Activated CD4-positive, alpha-beta T cell treated with anti-CD3 and anti-CD28 coated beads, Interleukin-2, Interleukin-6, amounts not matched to agents 100 ng/mL and 50 ng/mL, durations not matched to agents 16 hours and 8 hours (primary cell): ENCODE data around the gene PPP2R5A.
"Not testable (repeated sequence)": the region's sequence is repeated elsewhere in the genome, so short reads cannot be mapped to it uniquely, and the experiment has no call there.

Source experiments
- DNase-seq: peaks from one replicate; pipeline ENCODE4 v3.0.0-alpha.2; 2020

Gene PPP2R5A

GRCh38 chr1:212302745-212303383 lies 17.7 kb downstream of the PPP2R5A start:
- DNase-seq, result no peak

- no peak for DNase-seq
These were observed 20.1 kb downstream of the PPP2R5A start for GRCh38 chr1:212305342-212305741.

GRCh38 chr1:212305984-212306452 lies 20.8 kb downstream of the PPP2R5A start:
- DNase-seq, result not testable (repeated sequence)

DNA sequence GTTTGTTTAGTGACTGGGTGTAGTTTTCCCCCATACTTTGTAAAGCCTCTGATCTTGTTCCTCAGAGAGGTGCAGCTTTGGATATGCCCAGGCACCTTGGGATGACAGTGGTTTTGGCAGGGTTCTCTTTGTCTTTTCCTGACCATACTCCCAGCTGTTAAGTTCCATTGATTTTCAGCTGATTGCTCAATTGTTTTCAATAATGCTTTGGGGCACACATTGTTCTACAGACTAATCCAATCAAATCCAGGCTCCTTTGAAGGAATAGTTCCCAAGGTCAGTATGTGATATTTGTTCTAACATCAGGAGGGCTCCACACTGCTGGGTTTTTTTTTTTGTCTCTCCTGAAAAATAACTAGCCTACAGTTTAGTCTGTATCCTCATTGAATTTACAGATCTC lies 24.8 kb downstream of the PPP2R5A start:
- DNase-seq, result no peak

GRCh38 chr1:212310383-212310782 lies 25.2 kb downstream of the PPP2R5A start:
- DNase-seq, result no peak

DNA sequence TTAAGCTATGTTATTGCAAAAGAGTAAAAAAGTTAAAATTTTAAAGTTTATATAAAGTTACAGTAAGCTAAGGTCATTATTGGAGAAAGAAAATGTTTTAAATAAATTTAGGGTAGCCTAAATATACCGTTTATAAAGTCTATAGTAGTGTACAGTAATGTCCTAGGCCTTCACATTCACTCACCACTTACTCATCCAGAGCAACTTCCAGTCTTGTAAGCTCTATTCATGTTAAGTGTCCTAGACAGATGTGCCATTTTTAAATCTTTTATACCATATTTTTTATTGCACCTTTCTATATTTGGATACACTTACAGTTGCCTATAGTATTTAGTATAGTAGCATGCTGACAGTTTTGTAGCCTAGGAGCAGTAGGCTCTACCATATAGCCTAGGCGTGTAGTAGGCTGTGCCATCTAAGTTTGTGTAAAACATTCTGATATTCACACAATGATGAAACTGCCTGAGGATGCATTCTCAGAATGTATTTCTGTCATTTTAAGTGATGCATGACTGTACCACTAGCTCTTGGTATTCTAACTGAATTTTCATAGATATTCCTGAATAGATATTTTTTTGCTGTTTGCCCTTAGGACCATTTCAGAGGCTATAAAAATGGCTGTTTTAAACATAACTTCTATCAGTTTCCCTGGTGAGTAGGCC lies 26.8 kb downstream of the PPP2R5A start:
- no peak for DNase-seq

DNA sequence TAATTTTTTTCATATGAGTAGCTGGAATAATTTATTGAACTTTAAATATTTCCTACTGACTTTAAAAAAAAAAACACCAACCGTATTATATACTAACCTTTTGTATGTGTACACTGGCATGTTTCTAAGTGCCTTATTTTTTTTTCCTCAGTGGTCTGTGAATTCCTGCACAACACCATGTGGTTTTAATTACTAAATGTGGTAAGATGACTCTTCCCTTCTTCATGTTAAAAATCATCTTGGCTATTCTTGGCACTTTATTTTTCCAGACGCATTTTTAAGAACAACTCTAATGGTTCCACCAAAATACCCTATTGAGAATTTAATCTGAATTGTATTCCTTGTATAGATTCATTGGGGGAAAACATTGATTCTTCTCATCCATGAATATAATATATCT lies 28.4 kb downstream of the PPP2R5A start:
- DNase-seq, result no peak

DNA sequence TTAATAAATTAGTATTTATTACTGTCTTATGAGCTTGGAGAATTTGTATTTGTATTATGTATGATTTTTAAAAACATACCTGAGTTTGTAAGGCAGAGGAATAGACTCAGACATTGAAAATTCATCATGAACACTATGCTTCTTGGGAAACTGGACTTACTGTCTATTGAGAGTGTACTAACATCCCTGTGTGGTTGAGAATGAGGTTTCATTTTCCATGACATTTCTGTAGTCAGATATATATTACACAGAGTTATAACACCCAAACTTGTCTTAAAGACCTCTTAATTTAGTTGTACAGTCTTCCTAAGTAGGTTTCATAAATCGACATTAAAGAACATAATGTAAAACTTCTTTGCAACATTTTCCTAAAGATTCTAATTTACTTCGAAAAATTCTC lies 30.0 kb downstream of the PPP2R5A start:
- no peak for DNase-seq

GRCh38 chr1:212315907-212316306 lies 30.7 kb downstream of the PPP2R5A start:
- DNase-seq, result peak; percentile 58

GRCh38 chr1:212317916-212318315 lies 32.7 kb downstream of the PPP2R5A start:
- DNase-seq, result no peak

GRCh38 chr1:212321031-212321430 lies 35.8 kb downstream of the PPP2R5A start:
- DNase-seq, result not testable (repeated sequence)

DNA sequence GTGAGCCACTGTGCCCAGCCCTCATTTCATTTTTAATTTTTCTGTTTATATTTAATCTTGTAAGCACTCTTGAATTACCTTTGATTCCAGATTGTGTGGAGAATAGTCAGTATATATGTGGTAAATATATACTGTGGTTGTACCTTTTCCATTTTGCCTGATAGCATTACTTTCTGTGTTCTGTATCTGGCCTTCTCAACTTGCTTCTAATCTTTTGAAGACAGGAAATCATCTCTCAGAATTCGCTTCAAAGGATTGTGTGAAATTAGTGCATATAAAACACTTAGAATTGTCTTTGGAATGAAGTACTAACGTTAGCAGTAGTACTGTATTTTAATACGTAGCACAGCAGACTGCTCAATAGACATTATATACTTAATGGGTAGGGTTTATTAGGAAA lies 37.9 kb downstream of the PPP2R5A start:
- DNase-seq, result no peak

DNA sequence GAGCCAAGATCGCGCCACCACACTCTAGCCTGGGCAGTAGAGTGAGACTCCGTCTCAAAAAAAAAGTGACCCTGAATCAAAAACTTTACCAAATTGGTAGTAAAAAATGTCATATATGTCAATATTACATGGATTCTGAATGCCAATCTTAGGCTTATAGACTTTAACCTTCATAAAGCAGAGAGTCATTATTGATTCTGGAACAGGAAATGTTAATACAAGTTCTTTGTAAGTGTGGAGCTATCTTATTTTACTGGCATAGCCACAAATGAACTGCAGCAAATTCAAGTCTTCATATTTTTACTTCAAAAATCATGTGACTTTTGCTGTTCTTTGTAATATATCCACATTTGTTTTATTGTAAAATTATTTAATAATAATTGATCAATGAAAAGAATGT lies 41.3 kb downstream of the PPP2R5A start:
- DNase-seq, result no peak

DNA sequence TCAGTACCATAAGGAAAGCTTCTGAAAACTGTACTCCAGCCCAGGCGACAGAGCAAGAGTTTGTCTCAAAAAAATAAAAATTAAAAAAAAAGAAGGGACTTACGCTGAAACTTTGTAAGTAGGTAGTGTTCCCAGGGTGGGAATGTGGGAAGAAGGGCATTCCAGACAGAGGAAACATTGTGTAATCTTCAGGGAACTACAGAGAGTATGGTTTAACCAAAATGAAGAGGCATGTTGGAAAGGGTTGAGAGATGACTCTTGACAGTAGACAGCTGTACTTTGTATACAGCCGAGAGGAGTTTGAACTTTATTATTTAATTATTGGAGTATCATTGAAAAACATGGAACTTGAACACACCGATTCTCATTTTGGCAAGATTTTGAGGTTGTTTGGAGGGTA lies 43.0 kb downstream of the PPP2R5A start:
- DNase-seq, result no peak

- no peak for DNase-seq
These were observed 43.9 kb downstream of the PPP2R5A start for GRCh38 chr1:212329105-212329504.

- DNase-seq, result no peak
These were observed 55.9 kb downstream of the PPP2R5A start for GRCh38 chr1:212341090-212341489.

DNA sequence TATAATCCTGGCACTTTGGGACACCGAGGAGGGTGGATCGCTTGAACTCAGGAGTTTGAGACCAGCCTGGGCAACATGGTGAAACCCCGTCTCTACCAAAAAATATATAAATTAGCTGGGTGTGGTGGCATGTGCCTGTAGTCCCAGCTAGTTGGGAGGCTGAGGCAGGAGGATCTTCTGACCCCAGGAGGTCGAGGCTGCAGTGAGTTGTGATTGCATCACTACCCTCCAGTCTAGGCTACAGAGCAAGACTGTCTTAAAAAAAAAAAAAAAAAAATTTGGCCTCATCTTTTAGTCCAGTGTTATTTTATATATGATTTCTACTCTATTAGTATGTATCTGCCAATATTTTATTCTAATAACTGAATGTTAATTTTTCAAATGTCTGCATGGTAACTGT lies 59.7 kb downstream of the PPP2R5A start:
- DNase-seq, result no peak

DNA sequence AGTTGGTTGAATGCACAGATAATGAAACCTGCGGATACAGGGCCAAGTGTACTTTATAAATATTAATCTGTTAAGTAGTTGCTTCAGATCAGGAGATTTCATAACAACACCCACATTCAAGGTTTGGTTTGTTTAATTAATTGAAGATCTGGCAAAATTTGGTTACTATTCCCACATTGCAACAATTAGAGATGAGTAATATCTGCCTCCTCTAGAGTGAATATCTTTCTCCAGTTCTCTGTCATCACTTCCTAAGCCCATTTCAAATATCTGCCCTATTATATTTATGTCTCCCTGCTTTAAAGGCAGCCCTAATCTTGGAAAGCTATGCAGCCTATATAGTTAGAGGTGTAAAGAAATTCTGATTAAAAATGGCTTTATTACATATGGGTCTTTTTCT lies 61.4 kb downstream of the PPP2R5A start:
- peak; percentile 9 for DNase-seq

- DNase-seq, result no peak
These were observed 66.6 kb downstream of the PPP2R5A start for GRCh38 chr1:212351588-212352362.

GRCh38 chr1:212353181-212353580 lies 68.0 kb downstream of the PPP2R5A start:
- no peak for DNase-seq

- DNase-seq, result no peak
These were observed 69.3 kb downstream of the PPP2R5A start for GRCh38 chr1:212354464-212354863.

DNA sequence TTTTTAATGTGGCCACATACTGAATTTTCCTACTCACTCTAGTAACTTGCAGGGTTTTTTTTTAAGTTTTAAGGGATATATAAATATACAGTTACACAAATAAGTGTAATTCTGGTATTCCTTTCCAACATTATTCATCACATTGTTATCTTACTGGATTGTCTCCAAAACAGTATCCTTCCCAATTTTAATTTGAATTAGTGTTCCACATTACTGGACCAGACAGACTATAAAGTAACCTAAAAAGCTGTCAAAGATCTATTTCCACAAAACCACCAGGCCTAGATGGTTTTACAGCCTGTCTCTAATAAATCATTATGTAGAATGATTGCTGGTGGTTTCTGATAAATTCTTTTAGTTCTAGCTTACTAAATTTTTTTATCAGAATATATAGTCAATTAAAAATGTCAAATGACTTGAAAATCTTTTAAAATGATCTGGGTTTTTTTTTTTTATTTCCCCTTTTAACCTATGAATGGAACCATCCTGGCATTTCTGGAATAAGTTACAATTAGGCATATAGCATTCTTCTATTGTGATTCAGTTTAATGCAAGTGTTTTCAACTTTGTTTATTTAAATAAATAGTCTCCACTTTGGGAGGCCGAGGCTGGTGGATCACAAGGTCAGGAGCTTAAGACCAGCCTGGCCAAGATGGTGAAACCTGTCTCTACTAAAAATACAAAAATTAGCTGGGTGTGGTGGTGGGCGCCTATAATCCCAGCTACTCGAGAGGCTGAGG lies 70.2 kb downstream of the PPP2R5A start:
- no peak for DNase-seq

DNA sequence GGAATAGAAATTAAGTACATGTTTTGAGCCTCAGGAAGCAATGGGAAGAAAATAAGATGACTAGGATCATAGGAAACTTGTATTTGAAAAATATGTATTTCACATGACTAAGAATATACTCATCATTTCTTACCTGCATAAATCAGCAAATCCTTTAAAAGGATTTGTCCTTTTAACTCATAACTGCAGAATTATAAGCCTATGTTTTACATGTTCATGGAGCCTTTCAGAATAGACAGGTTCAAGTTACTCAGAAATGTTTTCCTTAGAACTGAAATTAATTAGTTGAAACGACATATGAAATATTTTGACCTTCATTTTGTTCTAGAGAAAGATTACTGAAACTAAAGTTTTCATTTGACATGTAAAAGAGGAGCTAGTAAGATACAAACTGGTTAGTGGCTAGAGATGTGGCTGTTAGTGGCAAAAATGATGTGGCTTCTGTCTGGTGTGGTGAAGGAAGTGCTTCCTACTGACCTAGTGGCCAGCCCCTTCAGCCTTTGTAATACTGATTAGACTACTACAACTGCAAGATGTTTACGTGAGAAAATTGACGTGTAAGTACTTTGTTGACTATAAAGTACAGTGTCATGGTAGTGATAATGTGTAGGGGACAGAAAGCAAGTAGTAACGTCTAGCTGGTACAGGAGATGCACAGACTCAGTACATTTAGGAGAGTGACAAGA lies 74.7 kb downstream of the PPP2R5A start:
- peak; percentile 70 for DNase-seq
